Muscle layer of duodenum (tissue), 2 donors: ENCODE results near the gene ABCB1.
"Not testable (repeated sequence)": the region's sequence is repeated elsewhere in the genome, so short reads cannot be mapped to it uniquely, and the experiment has no call there.

ENCODE experiments used
- H3K27ac ChIP-seq: one replicate; pipeline ENCODE4 v1.7.0; 2013; ENCODE audit warnings: mild to moderate bottlenecking, low read length
- H3K27me3 ChIP-seq: one replicate; pipeline ENCODE4 v1.7.0; 2013; ENCODE audit warnings: low read depth, mild to moderate bottlenecking, control low read depth, low read length
- H3K36me3 ChIP-seq, 2 donors: one replicate each; pipeline ENCODE4 v1.7.0; 2013; ENCODE audit warnings: low read length in 2 of 2, control low read depth in 1 of 2, mild to moderate bottlenecking in 1 of 2; ENCODE audit not compliant: insufficient read depth in 2 of 2, control insufficient read depth in 1 of 2
- H3K4me1 ChIP-seq, 2 donors: one replicate each; pipeline ENCODE4 v1.7.0; 2013; ENCODE audit warnings: low read length in 2 of 2, mild to moderate bottlenecking in 2 of 2, control low read depth in 1 of 2, moderate library complexity in 1 of 2; ENCODE audit not compliant: insufficient read depth in 2 of 2, control insufficient read depth in 1 of 2
- H3K4me3 ChIP-seq, 2 donors: one replicate each; pipeline ENCODE4 v1.7.0; 2013; ENCODE audit warnings: low read length in 2 of 2, low read depth in 1 of 2, mild to moderate bottlenecking in 1 of 2
- H3K9me3 ChIP-seq, 2 donors: one replicate each; pipeline ENCODE4 v1.7.0; 2013; ENCODE audit warnings: low read length in 2 of 2, control low read depth in 1 of 2, mild to moderate bottlenecking in 1 of 2; ENCODE audit not compliant: control insufficient read depth in 1 of 2
- donor health status: healthy.

Gene ABCB1

GRCh38 chr7:87465534-87465880 lies 135.2 kb downstream of the ABCB1 start:
- H3K4me3 ChIP-seq, H3K36me3 ChIP-seq, H3K27ac ChIP-seq, H3K4me1 ChIP-seq, H3K27me3 ChIP-seq, H3K9me3 ChIP-seq: not testable (repeated sequence)

- not testable (repeated sequence) for H3K27me3 ChIP-seq, H3K36me3 ChIP-seq, H3K4me1 ChIP-seq, H3K27ac ChIP-seq, H3K9me3 ChIP-seq, H3K4me3 ChIP-seq
Measured at GRCh38 chr7:87464830-87465533, 135.7 kb downstream of the ABCB1 start.

DNA sequence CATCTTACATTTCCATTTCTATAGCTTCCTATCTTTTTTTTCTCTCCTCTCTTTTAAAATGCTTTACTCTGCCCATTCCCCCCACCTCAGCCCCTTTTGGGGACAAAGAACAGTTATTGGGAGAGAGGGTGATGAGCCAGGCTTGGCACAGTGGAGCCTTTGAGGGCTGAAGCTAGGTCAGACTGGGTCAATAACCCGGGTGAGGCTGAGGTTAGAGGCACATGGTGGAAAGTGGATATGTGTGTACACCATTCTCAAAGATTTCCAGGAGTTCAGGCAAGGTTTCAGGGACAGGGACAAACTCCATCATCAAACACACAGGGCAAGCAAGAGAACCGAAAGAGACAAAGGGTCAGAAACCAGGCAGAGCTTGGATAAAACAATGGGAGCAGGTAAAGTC lies 136.7 kb downstream of the ABCB1 start:
- Histone ChIP-seq H3K4me3 (no peak overlapping the region), H3K9me3 (no peaks in the 10 kb centered on the region), H3K4me1 (no peaks in the 10 kb centered on the region), H3K27me3 (no peaks in the 10 kb centered on the region), H3K27ac (no peak overlapping the region), H3K36me3 (no peaks in the 10 kb centered on the region)

DNA sequence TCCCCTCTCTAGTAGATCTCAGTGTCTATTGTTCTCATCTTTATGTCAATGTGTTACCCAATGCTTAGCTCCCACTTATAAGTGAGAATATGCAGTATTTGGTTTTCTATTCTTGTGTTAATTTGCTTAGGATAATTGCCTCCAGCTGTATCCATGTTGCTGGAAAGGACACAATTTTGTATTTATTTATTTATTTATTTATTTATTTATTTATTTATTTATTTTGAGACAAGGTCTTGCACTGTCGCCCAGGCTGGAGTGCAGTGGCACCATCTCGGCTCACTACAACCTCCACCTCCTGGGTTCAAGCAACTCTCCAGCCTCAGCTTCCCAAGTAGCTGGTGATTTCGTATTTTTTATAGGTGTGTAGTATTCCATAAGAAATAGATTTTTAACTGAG lies 140.2 kb downstream of the ABCB1 start:
- H3K27me3 ChIP-seq, H3K4me3 ChIP-seq, H3K9me3 ChIP-seq, H3K27ac ChIP-seq, H3K4me1 ChIP-seq, H3K36me3 ChIP-seq: not testable (repeated sequence)

DNA sequence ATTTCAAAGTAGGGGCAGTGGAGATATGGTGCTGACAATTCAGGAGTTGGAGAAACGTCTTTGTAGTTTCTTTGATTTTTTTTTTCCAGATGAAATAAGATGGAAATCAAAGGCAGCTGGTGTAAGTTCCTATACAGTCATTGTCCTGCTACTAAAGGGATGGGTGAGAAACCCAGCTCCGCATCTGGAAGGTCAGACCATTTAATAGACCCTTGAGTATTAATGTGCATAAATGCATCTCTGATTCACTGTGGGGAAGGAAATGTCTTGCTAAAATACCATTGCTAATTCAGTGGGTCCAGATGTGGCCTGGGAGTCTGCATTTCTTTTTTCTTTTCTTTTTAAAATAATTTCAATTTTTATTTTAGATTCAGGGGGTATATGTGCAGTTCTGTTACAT lies 140.7 kb downstream of the ABCB1 start:
- H3K36me3 ChIP-seq = no peaks in the 10 kb centered on the region
- no peak overlapping the region for H3K4me3 ChIP-seq
- no peaks in the 10 kb centered on the region for H3K9me3 ChIP-seq
- H3K4me1 ChIP-seq = no peaks in the 10 kb centered on the region
- H3K27me3 ChIP-seq = no peaks in the 10 kb centered on the region
- H3K27ac ChIP-seq = no peak overlapping the region

GRCh38 chr7:87458148-87458547 lies 142.5 kb downstream of the ABCB1 start:
- Histone ChIP-seq H3K36me3 (no peaks in the 10 kb centered on the region), H3K27ac (no peak overlapping the region), H3K27me3 (no peaks in the 10 kb centered on the region), H3K4me1 (no peaks in the 10 kb centered on the region), H3K9me3 (no peaks in the 10 kb centered on the region), H3K4me3 (no peak overlapping the region)

GRCh38 chr7:87456247-87456646 lies 144.4 kb downstream of the ABCB1 start:
- H3K36me3 ChIP-seq = no peaks in the 10 kb centered on the region
- H3K27me3 ChIP-seq = no peaks in the 10 kb centered on the region
- H3K9me3 ChIP-seq = no peaks in the 10 kb centered on the region
- H3K27ac ChIP-seq = no peak overlapping the region
- H3K4me3 ChIP-seq = no peak overlapping the region
- H3K4me1 ChIP-seq = no peaks in the 10 kb centered on the region
